CD4-positive, alpha-beta T cell (primary cell): Measurements from ENCODE around the gene TOM1L2. TPM values are rescaled to one million over a fixed set of nuclear protein-coding genes. Genes with fewer than 3 reads are reported as not detected.
A peak's percentile ranks its signal among the peaks of the same experiment; 100 is the strongest.

ENCODE experiments used
- ATAC-seq: fragments of 200-7000 bp; cut with Tn5 transposase; one replicate; pipeline ENCODE4 v1.10.0; 2022; ENCODE audit warnings: mild to moderate bottlenecking; ENCODE audit not compliant: poor library complexity
- CTCF ChIA-PET: fragments of 350-600 bp; sonication (Branson Sonifier 250); formaldehyde crosslinking; loops from one replicate; lab custom pipeline; 2021; ENCODE audit warnings: antibody characterized with exemption, inconsistent platforms; lab: Charles Lee
- POLR2A ChIA-PET: fragments of 350-600 bp; sonication (Branson Sonifier 250); formaldehyde crosslinking; loops from one replicate; lab custom pipeline; 2021; ENCODE audit warnings: antibody characterized with exemption, inconsistent platforms; lab: Charles Lee
- DNase-seq, 14 experiments: peaks; one replicate each; pipeline ENCODE4 v3.0.0-alpha.2; 2013 to 2020; ENCODE audit warnings: mixed read lengths in 2 of 14
- H3K27ac ChIP-seq, 2 donors: one replicate each; pipeline versions ENCODE4 v1.5.1 to v1.7.0; 2013; ENCODE audit warnings: low read length in 2 of 2, low read depth in 1 of 2, mild to moderate bottlenecking in 1 of 2
- H3K27me3 ChIP-seq, 2 experiments: 1 replicate in 1 of 2; 2 replicates in 1 of 2; pipeline versions ENCODE4 v1.6.1 to v1.7.0; 2013; ENCODE audit warnings: low read length in 2 of 2, control low read depth in 1 of 2, mild to moderate bottlenecking in 1 of 2, moderate library complexity in 1 of 2; ENCODE audit not compliant: insufficient read depth in 2 of 2, control insufficient read depth in 1 of 2
- H3K36me3 ChIP-seq: one replicate; pipeline ENCODE4 v1.6.1; 2013; ENCODE audit warnings: low read length, control low read depth; ENCODE audit not compliant: insufficient read depth
- H3K4me1 ChIP-seq: one replicate; pipeline ENCODE4 v1.6.1; 2013; ENCODE audit warnings: low read length, control low read depth; ENCODE audit not compliant: insufficient read depth
- H3K4me3 ChIP-seq: one replicate; pipeline ENCODE4 v1.5.1; 2013; ENCODE audit warnings: mild to moderate bottlenecking, low read length, moderate library complexity
- H3K9me3 ChIP-seq, 2 experiments: 1 replicate in 1 of 2; 2 replicates in 1 of 2; pipeline versions ENCODE4 v1.6.1 to v1.7.0; 2013; ENCODE audit warnings: low read length in 2 of 2, mild to moderate bottlenecking in 2 of 2, control low read depth in 1 of 2, moderate library complexity in 1 of 2; ENCODE audit not compliant: control insufficient read depth in 1 of 2, insufficient read depth in 1 of 2
- H3K27ac Mint-ChIP-seq: one replicate; pipeline ENCODE4 v1.8.0; 2020; ENCODE audit warnings: mixed read lengths
- H3K27me3 Mint-ChIP-seq: one replicate; pipeline ENCODE4 v1.8.0; 2021; ENCODE audit warnings: mixed read lengths
- H3K36me3 Mint-ChIP-seq: one replicate; pipeline ENCODE4 v1.8.0; 2021; ENCODE audit warnings: low read depth, mixed read lengths
- H3K4me1 Mint-ChIP-seq: one replicate; pipeline ENCODE4 v1.8.0; 2021; ENCODE audit warnings: low read depth, mixed read lengths
- H3K4me3 Mint-ChIP-seq: one replicate; pipeline ENCODE4 v1.8.0; 2020; ENCODE audit warnings: mild to moderate bottlenecking, mixed read lengths
- H3K9me3 Mint-ChIP-seq: one replicate; pipeline ENCODE4 v1.8.0; 2020; ENCODE audit warnings: mixed read lengths
- CTCF ChIP-seq: fragments of 200-600 bp; IDR thresholded peaks from one replicate; pipeline ENCODE4 v1.8.0; 2022; ENCODE audit warnings: antibody characterized with exemption, mild to moderate bottlenecking
- intact Hi-C, 2 experiments: fragments of 100-400 bp; cut with DNase I in 1 of 2; cut with micrococcal nuclease in 1 of 2; formaldehyde crosslinking; loops; one replicate each; pipeline versions ENCODE4 v1.15.1 to v1.9.0; 2023 to 2025; cut with DNase I, micrococcal nuclease
- total RNA-seq, 174 experiments: library from RNA in 2 of 174; stranded (reverse) in 2 of 174; gene quantifications; one replicate each; pipeline ENCODE4 v1.2.3 and lab custom pipeline; 2021 to 2026

TOM1L2 gene
- total RNA-seq, 2 experiments from 2014 or later, result 28.5 to 30.5 TPM

GRCh38 chr17:17840751-17841591 is 131.2 kb downstream of the TOM1L2 start:
- DNase-seq (peak in 2 of 14 experiments; percentile 44 to 51), ATAC-seq (no peak)
- Mint-ChIP-seq H3K4me1 (peaks cover 37% of the 10 kb centered on the region), H3K4me3 (peak overlapping the region; percentile 77), H3K9me3 (no peaks in the 10 kb centered on the region), H3K27ac (peak overlapping the region; percentile 98), H3K36me3 (peaks cover 3% of the 10 kb centered on the region), H3K27me3 (no peaks in the 10 kb centered on the region)
- H3K27ac ChIP-seq, result peak overlapping the region; percentile 83 to 96
- CTCF ChIA-PET, result interaction anchor here (1.4 to 1.8 kb wide), 5 partner anchors 8 to 28 kb away, joined by 3 to 6 read pairs (median 3); no protein-coding TSS in a partner anchor
- no peaks in the 10 kb centered on the region for H3K27me3 ChIP-seq
- TF ChIP-seq CTCF, result no peak
- peak overlapping the region; percentile 77 for H3K4me3 ChIP-seq
- H3K36me3 ChIP-seq, result peaks cover under 1% of the 10 kb centered on the region
- H3K9me3 ChIP-seq, result no peaks in the 10 kb centered on the region
- POLR2A ChIA-PET, result interaction anchor here (1.0 kb wide), 1 partner anchor 8 kb away, joined by 4 read pairs; no protein-coding TSS in a partner anchor
- peaks cover 47% of the 10 kb centered on the region for H3K4me1 ChIP-seq
- intact Hi-C loops, result loop anchor here in 1 of 2 experiments (2.0 kb wide), 1 partner anchor 18 kb away; no protein-coding TSS in a partner anchor

GRCh38 chr17:17839791-17840707 is 132.2 kb downstream of the TOM1L2 start:
- Mint-ChIP-seq H3K27ac (peak overlapping the region; percentile 98), H3K9me3 (no peaks in the 10 kb centered on the region), H3K4me3 (peak overlapping the region; percentile 94), H3K27me3 (no peaks in the 10 kb centered on the region), H3K36me3 (peaks cover 8% of the 10 kb centered on the region), H3K4me1 (peaks cover 46% of the 10 kb centered on the region)
- H3K4me3 ChIP-seq, result peak overlapping the region; percentile 77
- ChIA-PET POLR2A (interaction anchor here (1.0 kb wide), 1 partner anchor 9 kb away, joined by 4 read pairs; no protein-coding TSS in a partner anchor), CTCF (interaction anchor here (0.5 to 1.8 kb wide), 7 partner anchors 9 to 75 kb away, joined by 3 to 6 read pairs (median 3); no protein-coding TSS in a partner anchor)
- TF ChIP-seq CTCF, result no peak
- H3K27ac ChIP-seq, result peak overlapping the region; percentile 83 to 96
- no peaks in the 10 kb centered on the region for H3K27me3 ChIP-seq
- intact Hi-C loops, result loop anchor here in 1 of 2 experiments (2.0 kb wide), 1 partner anchor 17 kb away; no protein-coding TSS in a partner anchor
- DNase-seq, result peak; percentile 59 to 92 (median 72)
- no peaks in the 10 kb centered on the region for H3K9me3 ChIP-seq
- peak; percentile 59 for ATAC-seq
- H3K36me3 ChIP-seq, result no peaks in the 10 kb centered on the region
- H3K4me1 ChIP-seq, result peaks cover 57% of the 10 kb centered on the region
